ENCODE results near the gene MAML1.
"Not testable (repeated sequence)": the region's sequence is repeated elsewhere in the genome, so short reads cannot be mapped to it uniquely, and the experiment has no call there.

MAML1 gene

DNA sequence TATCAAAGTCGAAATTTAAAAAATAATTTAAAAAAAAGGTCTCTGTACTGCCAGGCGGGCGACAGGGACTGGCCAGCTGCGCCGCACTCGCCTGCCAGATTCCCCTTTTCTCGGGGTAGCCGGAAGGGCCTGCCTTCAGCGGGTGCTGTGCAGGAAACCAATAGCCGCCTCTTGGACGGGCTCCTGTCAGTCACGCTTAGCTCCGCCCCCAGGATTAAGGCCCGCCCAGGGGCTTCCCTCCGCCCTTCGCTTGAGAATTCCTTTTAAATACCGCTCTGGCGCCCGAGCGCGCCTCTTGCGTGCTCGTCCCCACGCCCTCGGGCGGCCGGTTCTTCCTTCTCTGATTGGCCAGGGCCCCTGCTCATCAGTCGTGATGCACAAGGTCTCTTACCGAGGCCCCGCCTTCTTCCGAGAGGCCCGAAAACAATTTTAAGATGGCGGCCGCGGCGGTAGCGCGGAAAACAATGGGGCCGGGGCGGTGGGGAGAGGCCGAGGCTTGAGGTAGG is at the start of gene MAML1:
MAML1 (plus strand) TSS at position 411 of the 506 bp plus-strand sequence. CDS start 291 bp downstream, outside the sequence.
- peak; percentile 100 for DNase-seq (ENCODE audit: low read depth)

- not testable (repeated sequence) for DNase-seq (ENCODE audit: low read depth)
These were observed 43.4 kb upstream of the MAML1 start for GRCh38 chr5:179689212-179689611.

GRCh38 chr5:179694561-179694960 is 38.1 kb upstream of the MAML1 start:
- DNase-seq (ENCODE audit: low read depth), result no peak

DNA sequence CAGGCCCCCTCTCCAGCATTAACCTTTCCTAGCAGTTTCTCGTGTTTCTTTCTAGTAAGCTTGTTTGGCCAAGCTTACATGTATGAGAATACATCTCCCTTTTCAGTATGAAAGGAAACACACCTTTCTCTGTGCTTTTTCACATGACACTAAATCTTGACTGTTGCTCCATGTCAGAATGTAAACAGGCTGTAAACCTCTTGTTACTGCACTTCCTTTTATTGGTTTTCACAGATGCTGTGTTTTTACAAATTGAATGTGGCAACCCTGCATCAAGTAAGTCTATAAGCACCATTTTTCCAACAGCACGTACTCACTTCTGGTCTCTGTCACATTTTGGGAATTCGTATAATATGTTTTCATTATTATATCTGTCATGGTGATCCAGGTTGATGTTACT is 36.0 kb upstream of the MAML1 start:
- DNase-seq (ENCODE audit: low read depth), result no peak

- no peak for DNase-seq (ENCODE audit: low read depth)
These were observed 35.5 kb upstream of the MAML1 start for GRCh38 chr5:179697108-179697507.

DNA sequence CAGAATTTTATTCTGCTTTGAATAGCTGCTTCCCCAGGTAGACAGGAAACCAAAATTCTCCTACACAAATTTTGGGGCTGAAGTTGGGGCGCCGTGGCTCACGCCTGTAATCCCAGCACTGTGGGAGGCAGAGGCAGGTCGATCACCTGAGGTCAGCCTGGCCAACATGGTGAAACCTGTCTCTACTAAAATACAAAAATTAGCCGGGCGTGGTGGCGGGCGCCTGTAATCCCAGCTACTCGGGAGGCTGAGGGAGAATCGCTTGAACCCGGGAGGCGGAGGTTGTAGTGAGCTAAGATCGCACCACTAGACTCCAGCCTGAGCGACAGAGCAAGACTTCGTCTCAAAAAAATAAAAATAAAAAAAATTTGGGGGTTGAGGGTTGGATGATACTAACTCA is 35.1 kb upstream of the MAML1 start:
- not testable (repeated sequence) for DNase-seq (ENCODE audit: low read depth)

- DNase-seq (ENCODE audit: low read depth), result peak; percentile 99
These were observed 34.4 kb upstream of the MAML1 start for GRCh38 chr5:179697993-179698934.

DNA sequence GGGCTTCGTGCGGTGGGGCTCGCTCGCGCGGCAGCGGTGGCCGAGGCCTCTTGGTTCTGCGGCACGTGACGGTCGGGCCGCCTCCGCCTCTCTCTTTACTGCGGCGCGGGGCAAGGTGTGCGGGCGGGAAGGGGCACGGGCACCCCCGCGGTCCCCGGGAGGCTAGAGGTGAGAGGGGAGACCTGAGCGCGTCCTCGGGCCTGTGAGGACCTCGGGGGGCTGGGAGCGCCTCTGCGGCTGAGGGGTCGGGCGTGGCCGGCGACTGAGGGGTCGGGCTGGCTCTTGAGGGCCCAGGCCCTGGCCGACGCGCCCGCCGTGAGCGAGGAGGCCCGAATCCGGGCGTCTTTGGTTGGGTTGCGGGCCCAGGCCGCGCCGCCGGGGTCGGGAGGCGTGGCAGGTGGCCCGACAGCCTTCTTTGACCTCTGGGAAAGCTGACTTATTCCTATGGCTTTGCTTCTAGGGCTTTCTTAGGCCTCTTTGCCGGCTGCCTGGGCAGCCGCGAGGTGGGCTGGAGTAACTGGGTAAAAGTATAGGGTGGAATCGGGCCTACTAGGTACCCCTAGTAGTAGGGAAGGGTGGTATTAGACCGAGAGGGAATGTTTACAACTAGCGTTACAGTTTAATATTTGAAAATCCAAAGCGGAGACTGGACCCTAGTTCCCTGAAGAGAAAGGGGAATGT is 33.5 kb upstream of the MAML1 start, which contains the start of gene CANX:
CANX (plus strand) TSS at position 33 of the 681 bp plus-strand sequence. CDS start 6,715 bp downstream, outside the sequence.
- DNase-seq (ENCODE audit: low read depth), result peak; percentile 11

- peak; percentile 19 for DNase-seq (ENCODE audit: low read depth)
These were observed 32.9 kb upstream of the MAML1 start for GRCh38 chr5:179699616-179700237.

DNA sequence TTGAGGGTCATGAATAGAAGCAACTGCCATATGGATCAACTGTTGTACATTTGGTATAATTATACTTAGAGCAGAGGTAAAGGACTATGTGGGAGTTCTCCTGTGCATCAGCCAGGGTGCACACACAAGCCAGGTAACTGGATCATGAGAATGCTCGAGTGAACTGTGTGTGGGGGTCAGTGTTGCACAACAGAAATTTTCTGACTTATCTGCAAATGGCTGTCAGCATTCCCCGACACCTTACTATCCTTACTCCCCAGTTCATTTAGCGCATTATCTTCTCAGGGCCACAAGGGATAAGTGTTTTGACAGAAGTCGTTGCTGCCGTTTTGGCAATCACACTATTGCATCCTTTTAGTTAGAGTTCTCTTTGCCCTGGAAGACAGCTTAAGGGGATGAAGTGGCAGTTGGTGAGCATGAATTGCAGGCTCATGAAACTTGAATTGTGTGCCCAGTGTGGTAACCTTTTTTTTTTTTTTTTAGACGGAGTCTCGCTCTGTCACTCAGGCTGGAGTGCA is 32.2 kb upstream of the MAML1 start:
- no peak for DNase-seq (ENCODE audit: low read depth)

DNA sequence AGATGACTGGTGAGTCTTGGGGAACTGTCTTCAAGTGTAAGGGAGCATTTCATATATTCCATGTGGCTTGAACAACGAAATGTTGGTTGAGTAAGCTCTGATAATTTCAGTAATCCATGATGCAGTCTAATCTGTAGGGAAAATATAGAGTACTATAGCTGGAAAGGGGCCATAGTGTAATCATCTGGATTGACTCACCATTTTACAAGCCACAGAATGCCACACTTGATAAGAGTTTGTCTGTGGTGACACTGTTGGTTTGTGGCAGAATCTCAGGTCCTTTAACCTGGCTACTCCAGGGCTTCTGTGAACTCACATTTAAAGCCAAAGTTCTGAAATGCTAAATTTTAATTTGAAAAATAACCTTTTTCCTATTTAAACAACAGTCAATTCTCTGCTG is 16.3 kb upstream of the MAML1 start:
- DNase-seq (ENCODE audit: low read depth), result no peak

GRCh38 chr5:179720222-179720621 is 12.4 kb upstream of the MAML1 start:
- DNase-seq (ENCODE audit: low read depth), result no peak

DNA sequence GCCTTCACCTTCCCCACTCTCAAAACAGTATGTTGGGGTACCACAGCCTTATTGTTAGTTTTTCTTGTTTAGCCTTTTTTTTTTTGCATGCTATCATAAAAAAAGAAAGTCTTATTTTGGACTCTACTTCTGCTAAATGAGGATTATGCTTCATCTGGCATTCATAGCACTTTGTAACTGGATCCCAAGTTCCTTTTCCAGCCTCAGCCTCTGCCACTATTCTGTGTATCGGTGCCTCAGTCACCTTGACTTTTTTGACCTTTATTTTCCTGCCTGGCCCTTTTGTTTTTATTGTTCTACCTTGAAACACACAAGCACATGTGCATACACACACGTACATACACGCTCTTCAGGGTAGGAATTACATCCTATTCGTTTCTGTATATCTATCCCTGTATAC is 8.5 kb upstream of the MAML1 start:
- no peak for DNase-seq (ENCODE audit: low read depth)

DNA sequence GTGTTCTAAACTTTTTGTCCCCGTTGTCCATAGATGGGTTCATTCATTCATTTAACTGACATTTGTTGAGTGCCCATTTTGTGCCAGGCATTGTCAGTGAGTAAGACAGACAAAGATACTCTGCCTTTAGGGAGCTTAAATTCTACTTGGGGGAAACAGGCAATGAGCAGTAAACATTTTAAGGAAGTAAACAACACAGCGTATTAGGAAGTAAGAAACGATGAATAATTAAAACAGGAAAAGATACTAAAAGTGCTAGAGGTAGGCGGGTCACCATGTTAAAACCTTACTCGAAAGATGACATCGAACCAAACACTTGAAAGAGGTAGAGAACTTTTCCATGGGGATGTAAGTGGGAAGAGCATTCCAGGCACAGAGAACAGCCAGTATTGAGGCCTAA is 5.5 kb upstream of the MAML1 start:
- DNase-seq (ENCODE audit: low read depth), result no peak

DNA sequence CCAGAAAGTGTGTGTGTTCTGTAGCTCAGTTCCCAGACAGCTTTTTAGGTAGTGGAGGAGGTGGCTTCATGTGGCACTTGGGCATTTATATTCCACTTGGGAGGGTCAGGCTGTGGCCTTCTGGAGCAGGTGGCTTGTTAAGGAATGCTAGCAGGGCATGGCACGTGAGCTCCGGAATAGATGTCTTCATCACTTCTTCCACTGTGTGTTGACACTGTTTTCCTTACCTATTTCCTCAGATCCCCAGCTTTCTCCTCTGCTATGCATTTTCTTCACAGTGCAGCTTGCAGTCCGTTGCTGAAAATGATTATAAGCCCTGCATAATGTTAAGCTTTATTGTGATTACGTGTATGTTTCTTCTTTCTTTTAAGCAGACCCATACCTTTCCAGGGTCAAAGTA is 3.3 kb upstream of the MAML1 start:
- DNase-seq (ENCODE audit: low read depth), result no peak

DNA sequence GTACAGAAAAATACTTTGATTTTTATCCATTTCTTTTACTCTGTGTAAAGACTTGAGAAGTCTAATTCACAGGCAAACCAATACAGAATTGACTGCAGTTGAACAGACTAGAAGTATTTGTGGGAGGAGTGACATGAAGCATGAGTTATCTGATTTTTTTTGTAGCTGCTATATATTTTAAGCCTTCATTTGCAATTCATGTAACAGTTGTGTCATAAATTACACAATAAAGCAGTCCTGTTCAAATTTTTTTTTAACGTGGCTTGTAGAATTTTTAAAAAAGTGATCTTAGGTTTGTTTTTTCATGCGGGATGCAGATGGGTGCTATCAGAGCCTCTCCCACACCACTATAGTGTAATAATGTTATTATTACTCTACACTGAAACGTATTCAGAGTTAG is 2.9 kb upstream of the MAML1 start:
- no peak for DNase-seq (ENCODE audit: low read depth)

GRCh38 chr5:179730356-179730755 is 2.3 kb upstream of the MAML1 start:
- no peak for DNase-seq (ENCODE audit: low read depth)

GRCh38 chr5:179730852-179731251 is 1.8 kb upstream of the MAML1 start:
- no peak for DNase-seq (ENCODE audit: low read depth)

DNA sequence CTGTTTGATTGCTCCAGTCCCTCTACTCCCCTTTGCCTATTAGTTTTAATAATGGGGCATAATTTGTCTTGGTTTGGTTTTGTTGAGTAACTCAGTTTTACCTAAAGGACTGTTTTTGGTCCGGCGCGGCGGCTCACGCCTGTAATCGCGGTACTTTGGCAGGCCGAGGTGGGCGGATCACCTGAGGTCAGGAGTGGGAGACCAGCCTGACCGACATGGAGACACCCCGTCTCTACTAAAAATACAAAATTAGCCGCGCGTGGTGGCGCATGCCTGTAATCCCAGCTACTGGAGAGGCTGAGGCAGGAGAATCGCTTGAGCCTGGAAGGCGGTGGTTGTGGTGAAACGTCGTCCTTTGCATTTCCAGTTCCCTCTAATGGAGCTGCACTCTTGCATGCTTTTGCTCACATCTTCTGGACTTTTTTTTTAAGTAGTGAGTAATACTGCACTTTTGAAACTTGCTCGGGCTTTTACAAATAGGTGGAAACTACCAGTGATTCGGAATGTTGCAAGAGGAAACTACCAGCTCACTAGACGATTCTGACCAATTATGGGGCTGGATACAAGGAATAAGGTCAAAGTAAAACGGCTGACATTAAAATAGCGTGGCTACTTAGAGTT is 721 bp upstream of the MAML1 start:
- DNase-seq (ENCODE audit: low read depth), result peak; percentile 87

DNA sequence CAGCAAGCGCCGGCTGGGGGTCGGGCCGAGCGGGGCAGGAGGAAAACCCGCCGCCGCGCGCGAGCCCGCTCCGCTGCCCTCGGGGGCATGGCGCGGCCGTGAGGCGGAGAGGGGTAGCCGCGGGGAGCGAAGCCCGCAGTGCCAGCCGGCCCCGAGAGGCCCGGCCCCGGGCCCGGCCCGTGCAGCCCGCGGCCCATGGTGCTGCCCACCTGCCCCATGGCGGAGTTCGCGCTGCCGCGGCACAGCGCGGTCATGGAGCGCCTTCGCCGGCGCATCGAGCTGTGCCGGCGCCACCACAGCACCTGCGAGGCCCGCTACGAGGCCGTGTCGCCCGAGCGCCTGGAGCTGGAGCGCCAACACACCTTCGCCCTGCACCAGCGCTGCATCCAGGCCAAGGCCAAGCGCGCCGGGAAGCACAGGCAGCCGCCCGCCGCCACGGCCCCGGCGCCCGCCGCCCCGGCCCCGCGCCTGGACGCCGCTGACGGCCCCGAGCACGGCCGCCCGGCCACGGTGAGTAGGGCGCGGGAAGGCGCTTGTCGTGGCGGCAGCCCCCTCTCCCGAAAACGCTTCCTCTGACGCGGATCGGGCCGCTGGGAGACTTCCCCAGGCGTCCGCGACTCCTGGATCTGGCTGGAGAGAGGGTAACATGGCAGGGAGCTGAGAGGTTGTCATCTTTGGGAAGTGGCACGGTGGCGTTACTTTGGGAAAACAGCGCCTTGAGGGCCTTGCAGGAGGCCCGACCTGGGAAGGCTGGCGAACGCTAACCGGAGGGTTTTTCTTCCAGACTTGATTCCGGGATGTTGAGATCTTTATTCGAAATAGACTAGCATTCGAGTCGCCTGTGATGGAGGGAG is 523 bp downstream of the MAML1 start:
- DNase-seq (ENCODE audit: low read depth), result peak; percentile 22

DNA sequence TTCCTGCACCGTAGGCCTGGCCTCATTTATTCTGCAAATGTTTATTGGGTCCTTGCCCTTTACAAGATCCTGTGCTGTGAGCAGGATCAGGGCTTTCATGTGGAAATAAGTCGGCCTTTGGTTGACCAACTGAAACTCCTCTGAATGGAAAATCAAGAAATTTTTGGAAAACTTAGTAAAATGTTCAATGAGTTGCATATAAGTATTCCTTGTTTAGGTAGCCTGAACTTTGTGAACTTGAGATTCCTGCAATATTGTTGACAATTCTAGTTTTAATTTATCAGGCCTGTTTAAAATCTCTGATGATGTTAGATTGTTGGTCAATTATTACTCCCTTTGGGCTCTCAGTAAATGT is 1.1 kb downstream of the MAML1 start:
- DNase-seq (ENCODE audit: low read depth), result no peak

Data from fibroblast of gingiva (primary cell).